Thymus (tissue), 11 donors: Measurements from ENCODE around the gene ATP2C2. TPM values are rescaled to one million over a fixed set of nuclear protein-coding genes. Genes with fewer than 3 reads are reported as not detected.

Experiments
- DNase-seq, 9 donors: peaks; one replicate each; pipeline ENCODE4 v3.0.0-alpha.2; 2013; ENCODE audit warnings: low spot score in 9 of 9, low read depth in 6 of 9, missing footprints in 1 of 9
- H3K27ac ChIP-seq, 2 donors: one replicate each; pipeline ENCODE4 v1.5.1; 2013; ENCODE audit warnings: control low read depth in 1 of 2, low read depth in 1 of 2, low read length in 1 of 2, mild to moderate bottlenecking in 1 of 2, moderate library complexity in 1 of 2
- H3K27me3 ChIP-seq, 2 donors: one replicate each; pipeline ENCODE4 v1.5.1; 2013; ENCODE audit warnings: low read length in 1 of 2; ENCODE audit not compliant: control insufficient read depth in 2 of 2, insufficient read depth in 1 of 2
- H3K36me3 ChIP-seq, 2 donors: one replicate each; pipeline ENCODE4 v1.5.1; 2013; ENCODE audit warnings: low read length in 1 of 2, mild to moderate bottlenecking in 1 of 2, moderate library complexity in 1 of 2; ENCODE audit not compliant: control insufficient read depth in 2 of 2, insufficient read depth in 2 of 2
- H3K4me1 ChIP-seq, 2 donors: one replicate each; pipeline ENCODE4 v1.5.1; 2013; ENCODE audit warnings: low read length in 2 of 2; ENCODE audit not compliant: control insufficient read depth in 2 of 2, insufficient read depth in 2 of 2
- H3K4me3 ChIP-seq, 2 donors: one replicate each; pipeline ENCODE4 v1.5.1; 2013; ENCODE audit warnings: low read length in 2 of 2, control low read depth in 1 of 2, mild to moderate bottlenecking in 1 of 2
- H3K9me3 ChIP-seq, 2 donors: one replicate each; pipeline ENCODE4 v1.5.1; 2013; ENCODE audit warnings: low read length in 1 of 2, mild to moderate bottlenecking in 1 of 2; ENCODE audit not compliant: control insufficient read depth in 2 of 2, insufficient read depth in 1 of 2
- WGBS: extraction: QIAGEN DNeasy Blood & Tissue Kit; methylation state at CpG from one replicate; pipeline ENCODE4 v1.1.7; 2013; 5-methylcytosine and 5-hydroxymethylcytosine counted together
- polyA plus RNA-seq: library from polyadenylated mRNA; stranded (reverse); fragments of 200-250 nt; gene quantifications from one replicate; pipeline ENCODE4 v1.2.3, GENCODE V29; 2013
- total RNA-seq: library from RNA; stranded (reverse); fragments of 120-200 nt; gene quantifications from one replicate; pipeline ENCODE4 v1.2.4, GENCODE V29; 2013
- donor health status: healthy.

Gene ATP2C2
- total and polyA plus RNA-seq, 2 donors: 0.38 to 0.94 TPM

GRCh38 chr16:84454611-84455010 is 86.3 kb downstream of the ATP2C2 start:
- Histone ChIP-seq H3K9me3 (peaks cover 0 to 15% of the 10 kb centered on the region in 2 donors), H3K27ac (no peak overlapping the region), H3K36me3 (no peaks in the 10 kb centered on the region), H3K27me3 (no peaks in the 10 kb centered on the region), H3K4me1 (no peaks in the 10 kb centered on the region), H3K4me3 (no peak overlapping the region)
- 95% methylated on average over 13 of the region's 13 CpGs for WGBS
- DNase-seq: no peak

DNA sequence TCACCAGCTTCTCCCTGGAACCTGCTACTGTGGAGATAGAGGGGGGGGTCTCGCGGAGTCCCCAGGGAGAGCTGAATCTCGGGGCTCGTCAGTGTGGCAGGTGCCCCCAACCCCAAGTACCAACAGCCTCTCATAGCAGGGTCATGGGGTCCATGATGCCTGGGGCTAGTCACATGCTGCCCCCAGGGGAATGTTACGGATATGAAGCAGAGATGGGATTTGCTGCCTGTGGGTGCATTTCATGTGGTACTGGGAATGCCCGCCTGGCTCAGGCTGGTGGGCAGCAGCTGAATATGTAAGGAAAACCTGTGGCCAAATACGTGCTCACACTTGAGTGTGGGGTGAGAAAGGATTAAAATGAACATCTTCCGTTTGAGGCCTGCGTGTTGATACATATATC is 86.7 kb downstream of the ATP2C2 start:
- no peak for DNase-seq
- Histone ChIP-seq H3K27me3 (no peaks in the 10 kb centered on the region), H3K4me3 (no peak overlapping the region), H3K4me1 (no peaks in the 10 kb centered on the region), H3K36me3 (no peaks in the 10 kb centered on the region), H3K9me3 (peaks cover 0 to 15% of the 10 kb centered on the region in 2 donors), H3K27ac (no peak overlapping the region)
- 92% methylated on average over 9 of the region's 9 CpGs for WGBS

GRCh38 chr16:84458606-84459532 is 90.5 kb downstream of the ATP2C2 start:
- no peak for DNase-seq
- 96% methylated on average over 38 of the region's 38 CpGs for WGBS
- no peak overlapping the region for H3K4me3 ChIP-seq

GRCh38 chr16:84459533-84459894 is 91.2 kb downstream of the ATP2C2 start:
- no peak for DNase-seq
- Histone ChIP-seq H3K27ac (no peak overlapping the region), H3K36me3 (no peaks in the 10 kb centered on the region), H3K4me1 (no peaks in the 10 kb centered on the region), H3K27me3 (no peaks in the 10 kb centered on the region), H3K9me3 (peaks cover 0 to 9% of the 10 kb centered on the region in 2 donors), H3K4me3 (no peak overlapping the region)
- 98% methylated on average over 2 of the region's 2 CpGs for WGBS

More at GRCh38 chr16:84458606-84459532, 90.5 kb downstream of the ATP2C2 start:
- Histone ChIP-seq H3K4me1 (no peaks in the 10 kb centered on the region), H3K27me3 (no peaks in the 10 kb centered on the region), H3K36me3 (no peaks in the 10 kb centered on the region), H3K9me3 (peaks cover 0 to 9% of the 10 kb centered on the region in 2 donors), H3K27ac (no peak overlapping the region)

DNA sequence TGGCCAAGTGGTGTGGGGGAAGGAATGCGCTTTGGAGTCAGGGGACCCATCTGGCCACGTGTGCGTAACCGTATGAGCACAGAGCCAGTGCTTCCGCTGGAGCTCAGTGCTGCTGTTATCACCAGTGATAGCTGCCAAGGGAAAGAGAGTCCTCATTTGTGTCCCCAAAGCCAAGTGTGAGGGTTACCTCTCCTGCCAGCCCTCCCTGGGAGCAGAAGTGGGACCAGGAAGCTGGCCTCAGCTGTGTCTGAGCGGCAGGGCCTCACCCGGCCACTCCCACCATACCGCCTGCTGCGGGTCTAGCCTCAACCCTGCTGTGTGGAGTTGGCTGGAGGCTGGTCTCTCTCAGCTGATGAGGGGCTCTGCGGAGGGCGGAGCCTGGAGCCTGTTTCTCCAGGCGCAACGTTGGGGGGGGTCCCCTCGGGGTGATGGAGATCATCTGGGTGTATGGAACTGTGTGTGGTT is 91.6 kb downstream of the ATP2C2 start:
- no peak for DNase-seq
- Histone ChIP-seq H3K4me3 (no peak overlapping the region), H3K4me1 (no peaks in the 10 kb centered on the region), H3K9me3 (peaks cover 0 to 9% of the 10 kb centered on the region in 2 donors), H3K27me3 (no peaks in the 10 kb centered on the region), H3K36me3 (no peaks in the 10 kb centered on the region), H3K27ac (no peak overlapping the region)
- 91% methylated on average over 14 of the region's 14 CpGs for WGBS

GRCh38 chr16:84460406-84461028 is 92.2 kb downstream of the ATP2C2 start:
- H3K27me3 ChIP-seq: no peaks in the 10 kb centered on the region
- no peaks in the 10 kb centered on the region for H3K36me3 ChIP-seq
- H3K9me3 ChIP-seq: peaks cover 0 to 9% of the 10 kb centered on the region in 2 donors
- H3K4me3 ChIP-seq: no peak overlapping the region
- H3K4me1 ChIP-seq: no peaks in the 10 kb centered on the region
- no peak for DNase-seq
- WGBS: 87% methylated on average over 20 of the region's 20 CpGs
- no peak overlapping the region for H3K27ac ChIP-seq

DNA sequence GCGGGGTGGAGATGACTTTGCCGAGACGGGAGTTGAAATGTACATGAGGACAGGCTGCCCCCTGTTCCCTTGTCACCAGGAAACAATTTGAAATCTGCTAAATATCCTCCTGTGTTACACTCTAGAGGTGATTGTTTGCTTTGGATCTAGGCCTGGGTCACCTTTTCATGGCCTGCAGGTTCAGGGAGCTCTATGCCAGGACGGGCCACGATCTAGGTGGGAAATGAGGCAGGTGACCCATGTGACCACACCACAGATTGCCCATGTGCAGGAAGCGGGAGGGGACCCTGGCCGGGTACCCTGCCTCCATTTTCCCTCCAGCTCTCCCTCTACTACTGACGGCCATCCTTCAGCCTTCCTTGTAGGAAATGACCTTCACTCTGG is 92.7 kb downstream of the ATP2C2 start:
- DNase-seq: no peak
- Histone ChIP-seq H3K4me3 (no peak overlapping the region), H3K9me3 (peaks cover 0 to 9% of the 10 kb centered on the region in 2 donors), H3K36me3 (no peaks in the 10 kb centered on the region), H3K27me3 (no peaks in the 10 kb centered on the region), H3K27ac (no peak overlapping the region), H3K4me1 (no peaks in the 10 kb centered on the region)
- WGBS: 90% methylated on average over 8 of the region's 8 CpGs

DNA sequence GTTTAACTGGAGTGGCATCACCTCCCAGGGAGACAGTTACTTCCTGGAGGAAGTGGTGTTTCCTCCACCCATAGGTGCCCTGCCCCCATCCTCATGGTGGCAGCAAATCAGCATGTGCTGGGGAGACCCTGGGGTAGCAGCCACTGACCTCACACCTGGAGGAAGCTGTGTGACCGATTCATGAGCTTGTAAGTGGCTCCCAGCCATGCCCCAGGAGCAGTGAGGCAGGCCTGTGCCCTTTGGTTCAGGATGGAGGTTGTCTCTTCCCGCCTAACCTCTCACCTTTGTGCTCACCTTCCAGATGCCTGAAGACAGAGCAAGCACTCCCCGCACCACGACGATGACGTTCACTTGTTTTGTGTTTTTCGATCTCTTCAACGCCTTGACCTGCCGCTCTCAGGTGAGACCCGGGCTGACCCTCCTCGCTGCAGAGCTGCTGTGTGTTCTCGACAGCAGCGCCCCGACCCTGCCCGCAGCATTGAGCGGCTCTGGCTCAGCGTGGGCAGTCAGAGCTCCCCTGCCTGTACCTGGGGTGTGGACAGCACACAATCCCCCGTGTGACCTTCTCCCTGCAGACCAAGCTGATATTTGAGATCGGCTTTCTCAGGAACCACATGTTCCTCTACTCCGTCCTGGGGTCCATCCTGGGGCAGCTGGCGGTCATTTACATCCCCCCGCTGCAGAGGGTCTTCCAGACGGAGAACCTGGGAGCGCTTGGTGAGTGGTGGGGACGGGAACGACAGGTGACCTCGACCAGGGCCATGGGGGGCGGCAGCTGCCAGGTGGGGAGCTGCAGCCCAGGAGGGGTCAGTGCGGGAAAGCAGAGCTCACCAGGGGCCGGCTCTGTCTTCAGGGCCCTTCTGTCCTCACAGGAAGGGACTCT is 93.3 kb downstream of the ATP2C2 start:
- H3K36me3 ChIP-seq: no peaks in the 10 kb centered on the region
- no peak for DNase-seq
- H3K4me1 ChIP-seq: no peaks in the 10 kb centered on the region
- no peak overlapping the region for H3K4me3 ChIP-seq
- no peaks in the 10 kb centered on the region for H3K27me3 ChIP-seq
- no peak overlapping the region for H3K27ac ChIP-seq
- H3K9me3 ChIP-seq: peaks cover 0 to 9% of the 10 kb centered on the region in 2 donors
- WGBS: 95% methylated on average over 30 of the region's 30 CpGs
